Panc1 (cell line): ENCODE results near the gene CCSAP. TPM values are rescaled to one million over a fixed set of nuclear protein-coding genes. Genes with fewer than 3 reads are reported as not detected.

Experiments
- ATAC-seq: fragments of 200-7000 bp; cut with Tn5 transposase; 2 replicates; pipeline ENCODE4 v1.9.1; 2020; ENCODE audit warnings: mild to moderate bottlenecking, moderate library complexity
- BruUV-seq: library from RNA; stranded (reverse); fragments of 400-500 nt; replicated peaks from 2 replicates; lab custom pipeline; 2021; lab: Mats Ljungman, UMichigan
- CTCF ChIA-PET: fragments of 300-600 bp; sonication (Branson Sonifier 250); formaldehyde crosslinking; loops from one replicate; lab custom pipeline; 2022; ENCODE audit warnings: antibody characterized with exemption; lab: Charles Lee
- POLR2A ChIA-PET: fragments of 300-600 bp; sonication (Branson Sonifier 250); formaldehyde crosslinking; loops from one replicate; lab custom pipeline; 2022; ENCODE audit warnings: antibody characterized with exemption; lab: Charles Lee
- DNase-seq: peaks from one replicate; pipeline ENCODE4 v3.0.0-alpha.2; 2010; ENCODE audit warnings: low read depth, low spot score
- H3K27ac ChIP-seq: 2 replicates; pipeline ENCODE4 v1.5.1; 2011; ENCODE audit warnings: mild to moderate bottlenecking, low read length, inconsistent platforms
- H3K27me3 ChIP-seq: fragments of 200-500 bp; sonication (Bioruptor generic); 2 replicates; pipeline ENCODE4 v1.6.0; 2014; ENCODE audit warnings: low read length, inconsistent platforms; ENCODE audit not compliant: control insufficient read depth, insufficient read depth
- H3K36me3 ChIP-seq: fragments of 200-500 bp; sonication (Bioruptor generic); 2 replicates; pipeline ENCODE4 v1.5.1; 2014; ENCODE audit warnings: inconsistent platforms, mild to moderate bottlenecking, low read length, moderate library complexity; ENCODE audit not compliant: control insufficient read depth, insufficient read depth
- H3K4me1 ChIP-seq: 2 replicates; pipeline ENCODE4 v1.5.1; 2011; ENCODE audit warnings: inconsistent platforms, mild to moderate bottlenecking, low read length, moderate library complexity; ENCODE audit not compliant: control insufficient read depth, insufficient read depth
- H3K4me3 ChIP-seq, 2 experiments: 2 replicates each; pipeline ENCODE4 v1.5.1; 2011 to 2012; ENCODE audit warnings: low read depth in 2 of 2, low read length in 2 of 2, mild to moderate bottlenecking in 2 of 2, inconsistent platforms in 1 of 2, moderate library complexity in 1 of 2
- H3K9me3 ChIP-seq: fragments of 200-500 bp; sonication (Bioruptor generic); 2 replicates; pipeline ENCODE4 v1.5.1; 2014; ENCODE audit warnings: low read depth, mild to moderate bottlenecking, inconsistent platforms, low read length, moderate library complexity; ENCODE audit not compliant: control insufficient read depth, insufficient read depth
- POLR2AphosphoS5 ChIP-seq: IDR thresholded peaks from 2 replicates; pipeline ENCODE4 v1.6.1; 2012; ENCODE audit warnings: mild to moderate bottlenecking, low read depth, low read length, moderate library complexity
- in situ Hi-C: cut with HindIII; loops from 2 replicates; pipeline ENCODE4 v1.10.0; 2016; ENCODE audit warnings: low sequenced_read_pairs, low pct_unique_long_range_greater_than_20kb
- intact Hi-C: fragments of 100-400 bp; cut with micrococcal nuclease; formaldehyde crosslinking; loops from one replicate; pipeline ENCODE4 v1.10.0; 2022; ENCODE audit not compliant: unreplicated experiment
- total RNA-seq: library from RNA; stranded (reverse); gene quantifications from one replicate; pipeline ENCODE4 v1.2.1, GENCODE V29; 2021; ENCODE audit not compliant: unreplicated experiment
- TF ChIP-seq, protein P1 (sequence below): fragments of 450-650 bp; IDR thresholded peaks from 2 replicates; pipeline ENCODE4 v1.5.1; 2017; ENCODE audit warnings: mild to moderate bottlenecking

Gene CCSAP
- total RNA-seq, 1 experiment from 2014 or later: 11.6 TPM

DNA sequence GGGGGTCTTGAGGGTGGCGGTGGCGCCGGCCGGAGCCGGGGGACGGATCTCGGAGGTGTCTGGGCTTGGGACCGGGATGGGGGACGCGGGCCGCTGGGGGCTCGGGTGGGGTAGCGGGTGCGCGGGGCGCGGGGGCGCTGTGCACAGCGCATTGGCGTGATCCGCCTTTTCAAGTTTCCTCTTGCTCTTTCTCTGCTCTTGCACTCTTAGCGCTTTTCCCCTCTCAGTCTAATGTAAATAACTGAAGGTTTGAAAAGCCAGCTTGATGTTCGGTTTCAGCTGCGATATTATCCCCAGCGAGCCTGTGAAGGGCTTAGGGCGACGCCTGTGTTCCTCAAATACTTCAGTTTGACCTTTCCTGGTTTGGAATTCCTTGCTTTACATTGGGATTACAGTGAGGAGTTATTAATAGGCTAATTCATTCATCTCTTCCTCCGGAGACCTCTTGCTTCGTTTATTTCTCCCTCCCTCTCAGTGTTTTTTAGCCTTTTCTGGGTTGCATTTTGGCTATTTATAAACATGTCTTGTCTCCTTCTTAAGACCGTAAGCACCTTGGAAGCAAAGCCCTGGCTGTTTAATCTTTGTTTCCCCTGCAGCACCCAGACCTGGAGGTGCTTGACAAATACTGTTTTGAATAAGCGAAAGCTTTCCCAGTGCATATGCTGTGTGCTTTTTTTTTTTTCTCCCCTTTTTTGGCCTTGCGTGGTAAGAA lies 71.2 kb downstream of the CCSAP start:
- Histone ChIP-seq H3K4me1 (peaks cover 28% of the 10 kb centered on the region), H3K27me3 (no peaks in the 10 kb centered on the region), H3K27ac (peak overlapping the region; percentile 93), H3K36me3 (no peaks in the 10 kb centered on the region), H3K4me3 (peak overlapping the region; percentile 78 to 95), H3K9me3 (no peaks in the 10 kb centered on the region)
- BruUV-seq: no TSS peak
- ChIA-PET POLR2A (interaction anchor here (0.6 kb wide), 1 partner anchor 71 kb away, joined by 3 read pairs; the partner anchor contains the start of gene CCSAP), CTCF (interaction anchor here (0.6 to 0.8 kb wide), 2 partner anchors 42 to 253 kb away, joined by 7 to 11 read pairs; no protein-coding TSS in a partner anchor)
- intact Hi-C loops (no loop called here), in situ Hi-C loops (no loop called here)
- TF ChIP-seq, protein P1, sequence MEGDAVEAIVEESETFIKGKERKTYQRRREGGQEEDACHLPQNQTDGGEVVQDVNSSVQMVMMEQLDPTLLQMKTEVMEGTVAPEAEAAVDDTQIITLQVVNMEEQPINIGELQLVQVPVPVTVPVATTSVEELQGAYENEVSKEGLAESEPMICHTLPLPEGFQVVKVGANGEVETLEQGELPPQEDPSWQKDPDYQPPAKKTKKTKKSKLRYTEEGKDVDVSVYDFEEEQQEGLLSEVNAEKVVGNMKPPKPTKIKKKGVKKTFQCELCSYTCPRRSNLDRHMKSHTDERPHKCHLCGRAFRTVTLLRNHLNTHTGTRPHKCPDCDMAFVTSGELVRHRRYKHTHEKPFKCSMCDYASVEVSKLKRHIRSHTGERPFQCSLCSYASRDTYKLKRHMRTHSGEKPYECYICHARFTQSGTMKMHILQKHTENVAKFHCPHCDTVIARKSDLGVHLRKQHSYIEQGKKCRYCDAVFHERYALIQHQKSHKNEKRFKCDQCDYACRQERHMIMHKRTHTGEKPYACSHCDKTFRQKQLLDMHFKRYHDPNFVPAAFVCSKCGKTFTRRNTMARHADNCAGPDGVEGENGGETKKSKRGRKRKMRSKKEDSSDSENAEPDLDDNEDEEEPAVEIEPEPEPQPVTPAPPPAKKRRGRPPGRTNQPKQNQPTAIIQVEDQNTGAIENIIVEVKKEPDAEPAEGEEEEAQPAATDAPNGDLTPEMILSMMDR: peak; percentile 65
- no peak for TF ChIP-seq POLR2AphosphoS5
- DNase-seq (no peak), ATAC-seq (peak; percentile 80)

Other genes with a start within 250 kb of the CCSAP start
- gene RAB4A, start 71.9 kb downstream of the CCSAP start, total RNA-seq: 73.0 TPM
- gene ACTA1, start 91.0 kb upstream of the CCSAP start, total RNA-seq: not detected
- 39.5 TPM for gene NUP133, start 165.3 kb upstream of the CCSAP start, total RNA-seq
- gene ABCB10, start 215.7 kb upstream of the CCSAP start, total RNA-seq: 19.2 TPM